HG03135 (cell line): ENCODE measurements around the gene PM20D1.

Experiments
- ATAC-seq: cut with Tn5 transposase; IDR thresholded peaks from one replicate; pipeline ENCODE4 v1.9.1; 2021; ENCODE audit warnings: mild to moderate bottlenecking, moderate library complexity; ENCODE audit not compliant: unreplicated experiment

The PM20D1 gene

GRCh38 chr1:205805082-205805711 lies 44.7 kb downstream of the PM20D1 start:
- no peak for ATAC-seq

- no peak for ATAC-seq
These were observed 45.3 kb downstream of the PM20D1 start for GRCh38 chr1:205804605-205805004.

- ATAC-seq: no peak
These were observed 45.9 kb downstream of the PM20D1 start for GRCh38 chr1:205803986-205804385.

- ATAC-seq: no peak
These were observed 47.9 kb downstream of the PM20D1 start for GRCh38 chr1:205802060-205802459.

DNA sequence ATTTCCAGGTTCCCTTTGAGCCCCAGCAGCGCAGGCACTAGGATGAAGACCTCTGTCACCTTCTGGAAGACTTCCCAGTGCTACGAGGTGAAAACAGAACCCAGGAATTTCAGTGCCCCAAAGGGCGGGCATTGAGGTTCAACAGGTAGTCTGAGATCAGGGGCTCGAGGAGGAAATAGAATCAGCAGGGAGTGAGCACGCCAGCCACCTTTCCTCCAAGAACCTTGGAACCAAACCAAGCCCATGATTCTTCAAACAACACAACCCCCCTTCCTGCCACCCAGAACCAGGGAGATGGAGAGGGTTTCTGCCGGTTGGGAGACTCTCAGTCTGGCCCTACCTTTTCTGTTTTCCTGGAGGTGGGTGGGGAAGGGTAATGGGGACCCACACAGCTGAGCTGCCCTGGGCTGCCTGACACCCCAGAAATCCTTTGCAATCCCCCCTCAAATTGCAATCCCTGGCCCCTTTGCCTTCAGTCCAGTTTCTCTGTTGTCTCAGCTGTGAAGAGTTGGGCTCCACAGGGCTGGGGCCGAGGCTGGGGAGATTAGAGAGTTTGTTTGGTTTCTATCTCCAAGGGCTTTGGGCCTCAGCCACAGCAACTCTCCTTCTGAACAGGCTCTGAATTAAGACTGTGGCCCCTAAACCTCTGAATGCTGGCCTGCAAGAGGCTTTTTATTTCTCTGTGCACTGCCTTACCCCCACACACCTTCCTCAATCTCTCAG lies 48.8 kb downstream of the PM20D1 start:
- no peak for ATAC-seq

- no peak for ATAC-seq
These were observed 49.5 kb downstream of the PM20D1 start for GRCh38 chr1:205800427-205800826.

DNA sequence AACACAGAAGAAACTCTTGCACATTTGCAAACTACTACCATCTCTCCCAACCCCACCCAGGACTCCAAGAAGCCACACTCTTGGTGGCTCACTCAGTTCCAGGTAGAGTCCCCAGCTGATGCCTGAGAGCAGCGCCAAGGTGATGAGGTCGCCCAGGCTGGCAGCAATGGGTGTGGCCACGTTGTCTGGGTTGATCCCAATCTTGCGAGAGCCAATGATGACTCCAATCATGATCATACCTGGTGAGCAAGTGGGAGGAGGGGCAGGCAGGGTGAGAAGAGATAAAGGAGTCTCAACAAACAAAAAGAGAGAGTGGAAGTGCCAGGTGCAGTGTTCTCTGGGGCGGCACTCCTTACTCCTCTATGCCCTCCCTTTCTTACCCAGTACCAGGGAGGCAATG lies 51.4 kb downstream of the PM20D1 start:
- ATAC-seq: no peak

- no peak for ATAC-seq
These were observed 52.8 kb downstream of the PM20D1 start for GRCh38 chr1:205797168-205797567.

GRCh38 chr1:205794011-205794730 lies 55.8 kb downstream of the PM20D1 start:
- no peak for ATAC-seq

GRCh38 chr1:205792961-205793673 lies 56.8 kb downstream of the PM20D1 start:
- no peak for ATAC-seq

DNA sequence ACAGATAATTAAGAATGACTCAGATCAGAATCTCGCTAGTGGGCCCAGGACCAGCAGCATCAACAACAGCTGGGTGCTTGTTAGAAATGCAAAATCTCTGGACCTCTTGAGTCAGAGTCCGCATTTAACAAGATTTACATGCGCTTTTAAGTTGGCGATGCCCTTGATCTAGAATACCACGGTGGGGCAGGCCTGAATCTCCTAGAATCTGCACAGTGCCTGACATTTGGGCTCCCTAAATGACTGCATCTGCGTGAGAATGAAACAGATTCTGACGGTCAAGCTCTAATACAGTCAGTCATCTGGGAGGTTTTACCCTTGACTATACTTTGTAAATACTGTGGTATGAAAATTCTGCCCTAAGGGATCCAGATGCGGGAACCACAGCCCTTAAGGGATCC lies 57.5 kb downstream of the PM20D1 start:
- ATAC-seq: no peak

DNA sequence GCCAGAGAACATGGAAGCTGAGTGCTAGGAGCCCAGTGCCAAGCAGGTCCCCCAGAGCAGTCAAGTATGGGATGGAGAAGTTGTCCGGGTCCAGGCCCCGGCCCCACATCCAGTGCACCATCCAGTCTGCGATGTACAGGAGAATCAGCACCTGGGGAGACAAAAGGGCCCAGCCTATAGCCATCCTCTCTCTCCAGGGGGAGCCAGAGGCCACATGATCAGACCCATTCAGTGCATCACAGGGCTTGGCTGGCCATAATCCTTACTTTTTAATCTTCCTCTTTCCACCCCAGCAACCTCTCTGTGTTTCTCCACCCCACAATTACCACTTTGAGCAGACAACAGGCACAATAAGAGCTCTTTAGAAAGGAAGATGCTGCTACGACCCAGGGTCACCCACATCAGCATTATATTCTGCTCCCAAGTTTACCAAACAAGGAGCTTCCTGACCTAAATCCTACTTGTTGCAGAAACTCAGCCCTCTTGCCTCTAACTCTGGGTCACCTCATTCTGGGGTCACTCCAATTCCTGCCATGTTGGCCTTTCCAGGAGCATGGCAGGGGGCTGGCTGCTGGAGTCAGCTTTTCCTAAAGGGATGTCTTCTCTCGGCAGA lies 58.3 kb downstream of the PM20D1 start:
- no peak for ATAC-seq

GRCh38 chr1:205787287-205787916 lies 62.5 kb downstream of the PM20D1 start:
- ATAC-seq: no peak

DNA sequence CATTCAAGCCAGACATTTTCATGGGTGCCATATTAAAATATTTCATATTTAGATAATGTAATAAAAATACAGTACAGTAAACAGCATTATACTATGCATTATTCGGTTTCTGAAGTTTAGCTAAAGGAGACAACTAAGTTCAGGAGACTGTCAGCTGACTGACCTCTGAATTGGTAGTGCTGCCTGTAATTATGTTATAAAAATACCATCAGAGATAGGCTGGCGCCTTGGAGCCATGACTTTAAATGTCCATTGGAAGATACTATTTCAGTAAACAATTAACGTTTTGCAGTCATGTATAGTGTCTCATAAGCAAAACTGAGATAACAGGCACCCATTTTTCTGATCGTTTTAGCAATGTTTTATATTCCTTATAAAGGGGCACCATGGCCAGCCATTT lies 63.3 kb downstream of the PM20D1 start:
- no peak for ATAC-seq

GRCh38 chr1:205785446-205785845 lies 64.5 kb downstream of the PM20D1 start:
- ATAC-seq: no peak

DNA sequence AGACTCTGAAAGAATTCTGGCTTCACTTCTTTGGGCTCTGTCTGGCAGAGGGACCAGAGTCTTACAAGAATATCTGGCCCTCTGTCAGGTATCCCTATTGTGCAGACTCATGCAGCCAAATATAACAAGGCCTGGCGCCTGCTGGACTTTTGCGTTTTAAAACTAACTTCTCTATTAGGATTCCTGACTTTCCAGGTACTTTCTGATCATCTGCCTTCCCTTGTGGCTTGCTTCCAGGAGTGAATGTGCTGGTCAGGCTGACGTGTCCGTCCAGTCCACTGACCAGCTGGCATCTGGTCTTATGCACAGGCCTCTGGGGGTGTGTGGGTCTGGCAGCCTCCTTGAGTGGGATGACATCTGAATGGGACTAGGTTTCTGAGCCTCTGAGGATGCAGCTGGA lies 66.0 kb downstream of the PM20D1 start:
- ATAC-seq: no peak

- no peak for ATAC-seq
These were observed 66.5 kb downstream of the PM20D1 start for GRCh38 chr1:205783433-205783795.

DNA sequence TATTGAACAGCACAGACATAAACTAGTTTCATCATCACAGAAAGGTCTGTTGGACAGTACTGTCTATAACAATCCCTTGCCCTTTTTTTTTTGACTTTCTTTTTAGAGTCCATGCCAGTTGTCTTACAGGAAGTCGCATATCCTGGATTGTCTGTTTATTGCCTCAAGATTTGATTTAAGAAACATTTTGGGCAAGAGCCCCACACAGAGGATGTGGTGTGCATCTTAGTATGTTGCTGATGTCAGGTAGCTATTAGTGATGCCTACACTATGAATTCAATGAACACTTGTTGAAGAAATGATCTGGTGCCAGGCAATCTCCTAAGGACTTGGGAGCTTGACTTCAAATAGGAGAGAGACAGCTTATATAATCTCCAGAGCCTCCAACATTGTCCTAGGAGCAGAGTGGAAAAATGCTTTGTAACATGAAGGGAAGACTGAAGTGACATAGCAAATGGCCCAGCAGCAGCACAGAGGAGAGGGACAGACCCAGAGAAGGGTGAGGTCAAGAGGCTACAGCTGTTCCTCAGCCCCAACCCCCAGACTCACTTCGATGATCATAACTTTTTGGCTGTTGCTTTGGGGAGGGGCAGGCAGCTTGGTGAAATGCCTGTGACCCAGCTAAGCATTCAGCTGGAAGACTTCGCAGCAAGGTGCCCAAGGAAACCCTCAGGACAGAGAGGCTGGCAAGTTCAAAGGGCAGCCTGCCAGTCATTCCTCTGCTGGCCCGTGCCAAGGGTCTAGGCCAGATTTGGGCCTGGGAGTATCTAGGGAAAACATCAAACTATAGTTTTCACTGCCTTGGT lies 67.1 kb downstream of the PM20D1 start:
- no peak for ATAC-seq

- no peak for ATAC-seq
These were observed 69.6 kb downstream of the PM20D1 start for GRCh38 chr1:205780335-205780734.
